ENCODE measurements around the gene GPR78. TPM values are rescaled to one million over a fixed set of nuclear protein-coding genes. Genes with fewer than 3 reads are reported as not detected.

The GPR78 gene
- polyA plus RNA-seq, 3 donors, result not detected

- Histone ChIP-seq H3K4me1 (ENCODE audit: control insufficient read depth in 1 of 2, insufficient read depth in 2 of 2, low read length in 2 of 2) (no peaks in the 10 kb centered on the region), H3K79me2 (ENCODE audit: insufficient read depth, low read length) (no peaks in the 10 kb centered on the region), H3K27me3 (ENCODE audit: control insufficient read depth in 2 of 2, insufficient read depth in 2 of 2, low read length in 2 of 2) (no peaks in the 10 kb centered on the region), H3K9me3 (replicated peaks in 1 of 2; ENCODE audit: control insufficient read depth in 1 of 2, insufficient read depth in 1 of 2, low read length in 2 of 2) (no peaks in the 10 kb centered on the region), H2AFZ (ENCODE audit: insufficient read depth, low read depth, low read length, poor library complexity, severe bottlenecking) (no peak overlapping the region), H4K20me1 (ENCODE audit: insufficient read depth, low read length) (no peaks in the 10 kb centered on the region), H3K4me2 (replicated peaks; ENCODE audit: extremely low read depth, low read length, poor library complexity, severe bottlenecking) (no peak overlapping the region), H3K36me3 (replicated peaks in 1 of 2; ENCODE audit: control insufficient read depth in 1 of 2, insufficient read depth in 2 of 2, low read length in 2 of 2) (no peaks in the 10 kb centered on the region), H3K9ac (ENCODE audit: insufficient read depth, low read length, poor library complexity, severe bottlenecking) (no peak overlapping the region), H3K4me3 (replicated peaks in 1 of 3; ENCODE audit: low read depth in 2 of 3, low read length in 3 of 3) (no peak overlapping the region), H3K27ac (ENCODE audit: low read depth in 1 of 2, low read length in 2 of 2) (no peak overlapping the region)
- Mint-ChIP-seq H3K4me3 (no peak overlapping the region), H3K27me3 (ENCODE audit: low read depth in 3 of 3) (peaks cover 2% of the 10 kb centered on the region in 3 donors), H3K4me1 (no peaks in the 10 kb centered on the region), H3K36me3 (no peaks in the 10 kb centered on the region), H3K27ac (no peak overlapping the region), H3K9me3 (peaks cover 0 to 3% (median 0%) of the 10 kb centered on the region in 7 donors)
- no peak for TF ChIP-seq CTCF (IDR thresholded peaks at IDR 0.05)
- DNase-seq, result no peak
- intact Hi-C loops (cut with micrococcal nuclease), result no loop called here
- 85% methylated on average over 20 of the region's 21 CpGs for WGBS (ENCODE audit: insufficient coverage)
Observed at GRCh38 chr4:8617486-8618040, 37.4 kb downstream of the GPR78 start.

GRCh38 chr4:8618421-8618820 is 38.2 kb downstream of the GPR78 start:
- intact Hi-C loops (cut with micrococcal nuclease), result no loop called here
- H3K9me3 ChIP-seq (replicated peaks in 1 of 2; ENCODE audit: control insufficient read depth in 1 of 2, insufficient read depth in 1 of 2, low read length in 2 of 2), result no peaks in the 10 kb centered on the region
- no peak overlapping the region for H3K27ac ChIP-seq (ENCODE audit: low read depth in 1 of 2, low read length in 2 of 2)
- H3K4me3 ChIP-seq (replicated peaks in 1 of 3; ENCODE audit: low read depth in 2 of 3, low read length in 3 of 3), result no peak overlapping the region
- Mint-ChIP-seq H3K27ac (no peak overlapping the region), H3K9me3 (peaks cover 0 to 3% (median 0%) of the 10 kb centered on the region in 7 donors), H3K4me1 (no peaks in the 10 kb centered on the region), H3K27me3 (ENCODE audit: low read depth in 3 of 3) (peaks cover 2% of the 10 kb centered on the region in 3 donors), H3K36me3 (no peaks in the 10 kb centered on the region), H3K4me3 (no peak overlapping the region)
- no peak overlapping the region for H3K4me2 ChIP-seq (replicated peaks; ENCODE audit: extremely low read depth, low read length, poor library complexity, severe bottlenecking)
- WGBS (ENCODE audit: insufficient coverage), result 93% methylated on average over 12 of the region's 15 CpGs
- no peak overlapping the region for H3K9ac ChIP-seq (ENCODE audit: insufficient read depth, low read length, poor library complexity, severe bottlenecking)
- no peak overlapping the region for H2AFZ ChIP-seq (ENCODE audit: insufficient read depth, low read depth, low read length, poor library complexity, severe bottlenecking)
- no peak for DNase-seq
- no peaks in the 10 kb centered on the region for H3K79me2 ChIP-seq (ENCODE audit: insufficient read depth, low read length)
- no peaks in the 10 kb centered on the region for H3K4me1 ChIP-seq (ENCODE audit: control insufficient read depth in 1 of 2, insufficient read depth in 2 of 2, low read length in 2 of 2)
- H4K20me1 ChIP-seq (ENCODE audit: insufficient read depth, low read length), result no peaks in the 10 kb centered on the region
- no peak for TF ChIP-seq CTCF (IDR thresholded peaks at IDR 0.05)
- no peaks in the 10 kb centered on the region for H3K36me3 ChIP-seq (replicated peaks in 1 of 2; ENCODE audit: control insufficient read depth in 1 of 2, insufficient read depth in 2 of 2, low read length in 2 of 2)
- no peaks in the 10 kb centered on the region for H3K27me3 ChIP-seq (ENCODE audit: control insufficient read depth in 2 of 2, insufficient read depth in 2 of 2, low read length in 2 of 2)
